Activated CD8-positive, alpha-beta memory T cell treated with anti-CD3 and anti-CD28 coated beads for 36 hours (primary cell): Measurements from ENCODE around the gene ZNF160. TPM values are rescaled to one million over a fixed set of nuclear protein-coding genes. Genes with fewer than 3 reads are reported as not detected.

Experiments
- CTCF ChIA-PET: fragments of 350-600 bp; sonication (Branson Sonifier 250); formaldehyde crosslinking; loops from one replicate; lab custom pipeline; 2021; ENCODE audit warnings: antibody characterized with exemption; lab: Charles Lee
- POLR2A ChIA-PET: fragments of 350-600 bp; sonication (Branson Sonifier 250); formaldehyde crosslinking; loops from one replicate; lab custom pipeline; 2021; ENCODE audit warnings: antibody characterized with exemption; lab: Charles Lee
- total RNA-seq, 2 experiments: library from RNA; stranded (reverse); gene quantifications; one replicate each; pipeline ENCODE4 v1.2.3, GENCODE V29; 2021

The ZNF160 gene
- total RNA-seq, 2 experiments from 2014 or later = 21.9 to 22.8 TPM

DNA sequence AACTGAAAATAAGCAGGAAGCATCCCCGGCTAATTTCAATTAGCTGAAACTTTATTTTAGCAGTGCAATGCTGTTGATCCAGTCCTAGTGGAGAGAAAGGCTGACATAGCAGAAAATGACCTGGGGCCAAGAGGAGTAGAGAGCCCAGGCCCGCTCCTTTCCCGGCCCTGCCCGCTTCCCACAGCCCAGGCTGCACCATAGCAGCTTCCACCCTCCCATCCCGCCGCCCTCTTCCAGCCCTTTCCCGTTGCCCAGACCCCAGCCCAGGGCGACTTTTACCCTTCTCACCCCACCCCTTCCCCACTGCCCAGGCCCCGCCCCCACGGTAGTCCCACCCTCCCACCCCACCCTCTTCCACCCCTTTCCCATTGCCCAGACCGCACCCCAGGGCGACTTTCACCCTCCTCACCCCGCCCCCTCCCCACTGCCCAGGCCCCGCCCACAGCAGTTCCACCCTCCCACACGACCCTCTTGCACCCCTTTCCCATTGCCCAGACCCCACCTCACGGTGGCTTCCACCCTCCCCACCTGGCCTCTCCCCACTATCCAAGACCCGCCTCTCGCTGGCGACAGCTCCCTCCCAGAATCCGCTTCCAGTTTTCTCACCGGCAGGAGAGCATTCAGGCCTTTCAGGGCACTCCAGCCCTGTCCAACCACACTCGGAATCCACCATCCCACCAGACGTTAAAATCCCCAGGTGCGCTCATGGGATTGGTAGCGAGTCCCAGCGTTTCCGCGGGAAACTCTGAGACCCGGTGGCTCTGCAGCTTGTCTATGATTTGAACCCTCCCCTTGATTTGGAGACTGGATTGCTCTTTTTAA, 8.3 kb downstream of the ZNF160 start:
- CTCF ChIA-PET = no interaction called here
- POLR2A ChIA-PET = no interaction called here

DNA sequence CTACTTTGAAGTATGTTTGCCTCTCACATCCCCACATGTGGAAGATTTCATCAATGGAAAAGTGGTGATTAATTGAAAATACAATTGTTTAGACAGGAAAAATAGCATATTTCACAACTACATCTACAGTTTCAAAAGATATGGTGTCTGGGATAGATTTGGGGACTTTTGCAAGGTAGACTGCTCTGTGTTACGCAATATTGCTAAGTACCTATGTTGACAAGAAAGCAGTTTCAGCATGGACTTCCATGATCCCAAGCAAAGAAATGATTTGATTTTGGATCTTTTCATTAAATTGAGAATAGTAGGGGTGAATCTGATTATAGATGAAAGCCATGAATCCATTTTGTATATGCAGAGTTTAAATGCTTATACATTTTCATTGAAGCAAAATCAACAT, 10.5 kb downstream of the ZNF160 start:
- ChIA-PET CTCF (no interaction called here), POLR2A (no interaction called here)

DNA sequence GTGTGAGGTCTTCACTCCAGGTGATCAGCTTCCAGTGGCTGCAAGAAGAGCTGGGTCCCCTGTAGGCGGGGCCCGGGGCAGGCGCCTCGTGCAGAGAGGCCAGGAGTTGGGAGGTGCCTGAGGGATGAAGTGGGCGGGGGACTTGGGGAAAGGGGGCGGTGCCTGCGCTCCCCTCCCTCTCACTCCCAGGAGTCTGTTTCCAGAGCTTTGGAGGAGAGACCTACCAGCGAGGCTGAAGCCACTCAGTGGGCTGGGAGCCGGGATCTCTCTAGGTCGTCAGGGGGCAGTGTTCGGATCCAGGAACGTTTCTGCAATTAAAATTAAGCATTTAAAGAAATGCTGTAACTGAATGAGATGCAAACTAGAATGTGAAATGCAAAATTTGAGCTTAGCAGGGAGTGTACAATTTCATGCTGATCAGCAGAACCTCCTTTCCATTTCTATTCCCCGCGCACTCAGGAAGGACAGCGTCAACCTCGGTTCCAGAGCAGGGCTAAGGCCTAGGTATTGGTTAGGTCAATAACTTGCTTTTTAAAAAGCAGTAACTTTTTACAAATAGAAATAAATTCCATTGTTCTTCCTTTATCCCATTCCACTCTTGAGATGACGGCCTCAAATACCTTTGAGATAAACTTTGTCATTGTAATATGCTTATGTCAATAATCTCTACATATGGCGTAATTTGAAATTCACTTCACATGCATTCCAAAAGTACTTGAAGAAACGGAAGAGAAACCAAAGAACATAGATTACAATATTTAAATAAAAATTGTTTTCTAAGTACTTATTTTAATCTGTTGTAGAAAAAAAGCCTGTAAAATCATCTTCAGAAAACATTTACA, 11.6 kb downstream of the ZNF160 start:
- ChIA-PET CTCF (no interaction called here), POLR2A (no interaction called here)

DNA sequence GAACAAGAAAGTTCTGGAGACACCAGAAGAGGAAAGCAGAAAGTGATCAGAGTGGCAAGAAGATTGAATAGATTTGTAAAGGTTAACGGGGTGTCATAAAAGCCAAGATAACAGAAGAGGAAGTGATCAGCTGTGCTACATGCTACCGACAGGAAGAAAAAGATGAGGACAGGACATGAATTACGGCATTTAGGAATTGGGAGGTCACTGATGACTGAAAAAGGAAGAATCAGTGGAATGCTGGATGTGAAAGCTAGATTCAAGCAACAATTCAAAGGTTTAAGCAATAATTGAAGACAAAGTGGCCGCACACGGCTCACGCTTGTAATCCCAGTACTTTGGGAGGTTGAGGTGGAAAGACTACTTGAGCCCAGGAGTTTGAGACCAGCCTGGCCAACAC, 15.1 kb downstream of the ZNF160 start:
- CTCF ChIA-PET = no interaction called here
- POLR2A ChIA-PET = no interaction called here

DNA sequence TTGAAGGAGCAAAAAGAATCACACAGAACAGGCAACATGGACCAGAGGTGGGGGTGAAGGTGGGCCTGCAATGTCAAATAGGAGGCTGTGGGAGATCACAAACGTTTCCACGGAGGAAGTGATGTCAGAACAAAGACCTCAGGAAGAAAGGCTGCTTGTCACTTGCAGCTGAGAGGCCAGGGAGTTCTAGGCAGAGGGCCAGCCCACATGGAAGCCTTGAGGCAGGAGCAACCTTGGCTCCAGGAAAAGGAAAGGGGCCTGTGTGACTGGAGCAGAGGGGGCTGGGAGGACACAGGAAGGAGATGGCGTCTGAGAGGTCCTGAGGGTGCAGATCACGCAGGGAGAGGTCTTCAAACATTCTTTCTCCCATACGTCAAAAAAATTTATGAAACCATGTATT, 16.3 kb downstream of the ZNF160 start:
- CTCF ChIA-PET = no interaction called here
- POLR2A ChIA-PET = no interaction called here

DNA sequence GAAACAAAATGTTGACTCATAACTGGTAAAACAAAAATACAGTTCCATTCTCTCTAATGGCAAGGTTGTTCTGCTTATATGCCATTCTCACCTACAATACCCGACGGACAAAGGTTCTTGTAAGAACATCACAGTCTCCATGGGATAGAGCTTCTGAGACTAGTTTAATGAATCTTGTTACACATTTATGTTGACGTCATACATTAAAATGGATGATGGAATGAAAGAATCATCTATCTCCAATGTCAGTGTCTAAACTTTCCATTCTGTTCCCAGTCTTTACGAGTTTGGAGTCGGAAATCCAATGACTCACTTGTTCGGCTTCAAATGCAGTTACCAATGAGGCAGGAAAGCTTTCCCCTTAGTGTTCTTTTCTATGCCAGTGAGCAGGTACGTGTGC, 17.7 kb downstream of the ZNF160 start:
- ChIA-PET CTCF (no interaction called here), POLR2A (no interaction called here)

DNA sequence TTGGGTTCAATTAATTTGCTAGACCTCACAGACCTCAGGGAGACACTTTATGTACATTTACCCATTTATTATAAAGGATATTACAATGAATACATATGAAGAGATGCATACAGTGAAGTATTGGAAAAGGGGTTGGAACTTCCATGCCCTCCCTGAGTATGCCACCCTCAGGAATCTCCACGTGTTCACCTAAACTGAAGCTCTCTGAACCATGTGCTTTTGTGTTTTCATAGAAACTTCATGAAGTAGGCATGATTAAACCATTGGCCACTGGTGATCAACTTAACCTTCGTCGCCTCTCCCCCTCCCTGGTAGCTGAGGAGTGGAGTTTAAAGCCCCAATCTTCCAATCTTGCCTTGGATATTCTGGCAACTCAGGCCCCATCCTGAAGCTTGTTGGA, 20.3 kb downstream of the ZNF160 start:
- CTCF ChIA-PET = no interaction called here

DNA sequence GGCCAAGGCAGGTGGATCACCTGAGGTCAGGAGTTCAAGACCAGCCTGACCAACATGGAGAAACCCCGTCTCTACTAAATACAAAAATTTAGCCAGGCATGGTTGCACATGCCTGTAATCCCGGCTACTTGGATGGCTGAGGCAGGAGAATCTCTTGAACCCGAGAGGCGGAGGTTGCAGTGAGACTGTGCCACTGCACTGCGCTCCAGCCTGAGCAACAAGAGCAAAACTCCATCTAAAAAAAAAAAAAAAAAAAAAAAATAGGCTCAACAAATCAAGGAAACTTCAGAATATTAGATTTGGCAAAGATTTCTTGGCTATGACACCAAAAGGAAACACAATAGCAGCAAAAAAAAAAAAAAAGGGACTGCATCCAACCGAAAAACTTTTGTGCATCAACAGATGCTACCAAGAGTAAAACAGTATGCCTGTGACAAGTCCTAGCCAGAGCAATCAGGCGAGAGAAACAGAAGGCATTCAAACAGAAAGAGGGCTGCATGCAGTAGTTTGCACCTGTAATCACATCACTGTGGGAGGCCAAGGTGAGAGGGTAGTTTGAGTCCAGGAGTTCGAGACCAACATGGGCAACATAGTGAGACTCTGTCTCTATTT, 23.8 kb downstream of the ZNF160 start:
- CTCF ChIA-PET = no interaction called here
- POLR2A ChIA-PET = no interaction called here

More for the DNA sequence above, 20.3 kb downstream of the ZNF160 start:
- POLR2A ChIA-PET = no interaction called here

DNA sequence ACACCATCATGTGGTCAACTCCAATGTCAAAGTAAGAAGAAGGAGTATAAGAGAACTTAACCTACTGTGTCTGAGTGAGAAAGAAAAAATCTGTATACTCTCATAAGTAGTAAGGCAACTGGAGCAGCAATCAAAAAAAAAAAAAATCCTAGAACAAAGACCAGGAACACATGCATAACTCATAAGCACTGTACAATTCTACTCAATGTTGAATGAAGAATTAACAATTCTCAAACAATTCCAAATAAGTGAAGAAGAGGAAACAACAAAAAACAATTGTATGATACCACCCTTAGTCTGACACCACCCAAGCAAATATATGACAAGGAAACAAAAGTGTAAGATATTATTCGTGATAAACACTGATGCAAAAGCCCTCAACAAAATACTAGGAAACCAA, 24.6 kb downstream of the ZNF160 start:
- ChIA-PET CTCF (no interaction called here), POLR2A (no interaction called here)

DNA sequence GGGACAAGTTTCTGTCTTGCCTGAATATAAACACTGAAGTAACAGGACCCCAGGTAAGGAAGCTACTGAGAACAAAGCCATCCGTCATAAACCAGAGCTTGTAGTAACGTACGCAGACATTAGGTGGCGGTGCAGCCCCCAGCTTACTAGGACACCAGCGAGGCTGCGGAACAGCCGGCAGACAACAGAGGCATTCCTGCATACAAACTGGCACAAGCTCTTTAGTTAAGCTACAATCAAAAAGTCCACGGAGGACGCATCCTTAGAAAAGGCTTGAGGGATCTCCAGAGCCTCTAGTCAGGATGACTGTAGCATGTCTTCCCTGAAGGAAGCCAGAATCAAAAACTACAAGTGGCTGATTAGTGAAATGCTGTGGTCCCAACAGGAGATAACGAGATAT, 26.2 kb downstream of the ZNF160 start:
- POLR2A ChIA-PET = no interaction called here

DNA sequence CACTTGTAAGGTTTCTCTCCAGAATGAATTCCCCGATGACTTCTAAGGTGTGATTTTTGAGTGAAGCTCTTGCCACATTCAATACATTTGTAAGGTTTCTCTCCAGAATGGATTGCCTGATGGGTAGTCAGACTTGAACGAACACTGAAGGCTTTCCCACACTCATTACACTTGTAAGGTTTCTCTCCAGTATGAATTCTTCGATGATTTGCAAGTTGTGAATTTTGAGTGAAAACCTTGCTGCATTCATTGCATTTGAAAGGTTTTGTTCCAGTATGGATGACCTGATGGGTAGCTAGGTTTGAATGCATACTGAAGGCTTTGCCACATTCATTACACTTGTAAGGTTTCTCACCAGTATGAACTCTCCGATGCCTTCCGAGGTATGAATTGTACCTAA, 34.4 kb downstream of the ZNF160 start:
- POLR2A ChIA-PET = no interaction called here
- CTCF ChIA-PET = no interaction called here

More for the DNA sequence above, 26.2 kb downstream of the ZNF160 start:
- CTCF ChIA-PET = no interaction called here

DNA sequence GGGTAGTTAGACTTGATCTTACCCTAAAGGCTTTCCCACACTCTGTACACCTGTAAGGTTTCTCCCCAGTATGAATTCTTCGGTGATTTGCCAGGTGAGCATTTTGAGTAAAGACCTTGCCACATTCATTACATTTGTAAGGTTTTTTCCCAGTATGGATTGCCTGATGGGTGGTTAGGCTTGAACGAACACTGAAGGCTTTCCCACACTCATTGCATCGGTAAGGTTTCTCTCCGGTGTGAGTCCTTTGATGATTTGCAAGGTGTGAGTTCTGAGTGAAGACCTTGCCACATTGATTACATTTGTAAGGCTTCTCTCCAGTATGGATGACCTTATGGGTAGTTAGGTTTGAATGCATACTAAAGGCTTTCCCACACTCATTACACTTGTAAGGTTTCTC, 35.0 kb downstream of the ZNF160 start:
- ChIA-PET CTCF (no interaction called here), POLR2A (no interaction called here)

DNA sequence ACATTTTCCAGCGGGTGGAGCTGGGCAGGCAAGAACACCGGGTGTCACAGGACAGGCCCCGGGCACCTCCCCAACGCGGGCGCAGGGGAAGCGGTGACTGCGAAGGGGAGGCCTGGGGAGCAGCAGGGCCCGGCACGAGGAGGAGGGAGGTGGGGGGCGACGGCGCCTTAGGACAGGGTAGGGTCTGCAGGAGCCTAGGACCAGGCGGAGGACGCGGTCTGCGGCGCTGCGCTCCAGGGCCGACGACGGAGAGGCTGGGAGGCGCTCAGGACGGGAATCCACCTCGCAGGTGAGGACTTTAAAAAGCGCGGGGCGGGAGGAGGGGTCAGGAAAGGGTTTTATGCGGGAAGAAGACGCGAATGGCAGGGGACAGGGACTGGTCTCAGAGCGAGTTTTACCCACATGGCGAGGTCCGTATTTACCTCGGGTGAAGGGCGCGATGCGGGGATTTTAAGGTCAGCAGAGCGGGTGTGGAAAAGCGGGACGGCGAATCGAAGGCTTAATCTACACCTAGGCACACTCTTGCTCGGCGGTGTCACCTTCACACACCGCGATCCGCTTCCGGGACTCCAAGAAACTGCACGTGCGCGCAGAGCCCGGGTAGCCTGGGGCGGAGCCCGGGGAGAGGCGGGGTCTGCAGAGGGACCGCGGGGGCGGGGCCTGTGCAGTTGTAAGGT, 45.2 kb downstream of the ZNF160 start:
- CTCF ChIA-PET = no interaction called here
- POLR2A ChIA-PET = no interaction called here

DNA sequence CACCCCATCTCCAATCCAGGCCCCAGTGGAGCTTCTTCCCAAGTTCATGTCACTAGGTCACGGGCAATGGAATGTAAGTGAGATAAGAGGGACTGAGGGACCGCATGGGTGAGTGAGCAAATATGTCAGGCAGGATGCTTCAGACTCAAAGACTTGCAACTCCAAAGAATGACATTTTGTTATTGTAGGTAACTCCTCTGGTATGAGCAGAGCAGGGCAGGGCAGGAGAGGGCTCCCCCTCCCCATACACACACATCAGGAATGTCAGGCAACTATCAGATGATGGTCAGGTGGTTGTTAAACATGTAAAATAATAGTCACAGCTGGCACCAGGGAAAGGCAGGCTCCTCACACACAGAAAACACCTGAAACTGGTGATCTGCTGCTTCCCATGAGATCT, 48.1 kb downstream of the ZNF160 start:
- ChIA-PET CTCF (no interaction called here), POLR2A (no interaction called here)

DNA sequence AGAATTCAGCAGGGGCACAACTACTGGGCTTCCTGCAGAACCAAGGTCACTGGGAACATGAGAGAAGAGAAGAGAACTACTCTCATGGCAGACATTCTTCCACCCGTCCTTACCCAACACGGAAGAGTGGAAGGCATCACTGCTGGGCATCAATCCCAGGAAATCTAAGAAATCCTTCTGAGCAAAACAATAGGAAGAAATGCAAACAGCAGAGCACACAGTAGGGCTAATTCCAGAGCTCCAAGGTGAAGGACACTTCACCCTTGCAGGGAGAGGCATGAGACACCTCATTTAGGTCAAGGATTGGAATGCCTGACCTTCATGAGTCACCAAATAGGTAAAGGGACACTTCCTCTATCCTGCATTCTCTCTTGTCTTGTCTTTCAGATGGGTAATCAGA, 55.8 kb downstream of the ZNF160 start:
- POLR2A ChIA-PET = no interaction called here

DNA sequence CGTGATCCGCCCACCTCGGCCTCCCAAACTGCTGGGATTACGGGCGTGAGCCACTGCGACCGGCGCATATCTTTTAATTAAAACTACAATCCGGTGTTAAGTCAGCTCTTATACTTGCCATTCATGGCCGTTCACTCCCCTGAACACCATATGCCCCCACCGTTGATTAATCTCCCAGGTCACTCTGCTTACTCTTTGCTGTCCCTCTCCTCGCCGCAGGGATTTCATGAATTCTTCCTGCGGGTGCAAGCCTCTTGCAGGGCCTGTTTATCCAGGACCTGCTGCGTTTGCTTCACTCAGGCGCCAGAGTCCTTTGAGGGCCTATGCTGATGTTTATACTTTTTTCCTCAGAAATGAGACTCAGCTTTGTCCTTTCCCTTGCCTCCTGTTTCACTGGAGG, 57.7 kb downstream of the ZNF160 start:
- ChIA-PET POLR2A (no interaction called here), CTCF (interaction anchor here (0.6 kb wide), 1 partner anchor 55 kb away, joined by 3 read pairs; no protein-coding TSS in a partner anchor)

More for the DNA sequence above, 55.8 kb downstream of the ZNF160 start:
- CTCF ChIA-PET = interaction anchor here (0.6 kb wide), 1 partner anchor 18 kb away, joined by 3 read pairs; no protein-coding TSS in a partner anchor

DNA sequence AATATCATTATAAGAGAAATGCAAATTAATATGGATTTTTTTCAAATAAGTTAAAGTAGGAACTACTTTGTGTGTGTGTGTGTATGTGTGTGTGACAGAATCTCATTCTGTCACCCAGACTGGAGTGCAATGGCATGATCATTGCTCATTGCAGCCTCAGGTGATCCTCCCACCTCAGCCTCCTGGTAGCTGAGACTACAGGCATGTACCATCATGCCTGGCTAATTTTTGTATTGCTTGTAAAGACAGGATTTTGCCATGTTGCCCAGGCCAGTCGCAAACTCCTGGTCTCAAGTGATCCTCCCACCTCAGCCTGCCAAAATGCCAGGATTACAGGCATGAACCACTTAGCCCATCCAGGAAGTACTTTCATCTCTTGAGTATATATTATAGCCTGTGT, 61.9 kb downstream of the ZNF160 start:
- ChIA-PET POLR2A (no interaction called here), CTCF (no interaction called here)

DNA sequence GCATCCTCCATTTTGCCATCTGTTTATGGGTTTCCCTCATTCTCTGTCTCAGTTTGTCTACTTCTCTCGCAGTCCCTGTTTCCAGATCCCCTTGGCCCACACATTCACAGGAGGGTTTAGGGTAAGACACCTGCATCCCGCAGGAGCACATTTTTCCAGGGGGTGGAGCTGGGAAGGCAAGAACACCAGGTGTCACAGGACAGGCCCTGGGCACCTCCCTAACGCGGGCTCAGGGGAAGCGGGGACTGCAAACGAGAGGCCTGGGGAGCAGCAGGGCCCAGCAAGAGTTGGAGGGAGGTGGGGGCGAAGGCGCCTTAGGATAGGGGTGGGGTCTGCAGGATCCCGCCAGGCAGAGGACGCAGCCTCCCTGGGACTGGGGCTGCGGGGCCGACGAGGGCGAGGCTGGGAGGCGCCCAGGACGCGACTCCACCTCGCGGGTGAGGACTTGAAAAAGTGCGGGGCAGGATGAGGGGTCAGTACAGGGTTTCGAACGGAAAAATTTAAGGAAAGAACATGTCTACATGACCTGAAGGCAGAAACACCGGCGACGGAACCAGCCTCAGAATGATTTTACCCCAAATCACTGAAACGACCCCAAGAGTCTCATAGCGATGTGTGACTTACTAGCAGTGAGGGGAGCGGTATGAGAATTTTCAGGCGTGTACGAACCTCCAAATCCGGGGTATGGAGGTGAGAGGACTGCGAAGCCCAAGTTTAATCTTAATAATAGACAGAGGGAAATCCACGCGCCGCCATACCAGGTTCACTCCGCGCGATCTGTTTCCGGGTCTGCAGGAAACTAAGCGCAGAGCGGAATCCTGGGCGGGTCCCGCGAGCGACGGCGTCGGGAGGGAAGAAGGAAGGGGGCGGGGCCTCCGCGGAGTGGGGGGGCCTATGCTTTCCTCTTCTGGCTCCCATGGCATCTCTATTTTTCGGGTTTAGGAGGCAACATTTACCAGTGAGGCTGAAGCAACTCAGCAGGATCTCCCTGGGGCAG, 65.8 kb downstream of the ZNF160 start:
- POLR2A ChIA-PET = no interaction called here

More for the DNA sequence above, 65.8 kb downstream of the ZNF160 start:
- CTCF ChIA-PET = no interaction called here
